ENCODE measurements around the gene DNAJB1.

DNAJB1 gene

DNA sequence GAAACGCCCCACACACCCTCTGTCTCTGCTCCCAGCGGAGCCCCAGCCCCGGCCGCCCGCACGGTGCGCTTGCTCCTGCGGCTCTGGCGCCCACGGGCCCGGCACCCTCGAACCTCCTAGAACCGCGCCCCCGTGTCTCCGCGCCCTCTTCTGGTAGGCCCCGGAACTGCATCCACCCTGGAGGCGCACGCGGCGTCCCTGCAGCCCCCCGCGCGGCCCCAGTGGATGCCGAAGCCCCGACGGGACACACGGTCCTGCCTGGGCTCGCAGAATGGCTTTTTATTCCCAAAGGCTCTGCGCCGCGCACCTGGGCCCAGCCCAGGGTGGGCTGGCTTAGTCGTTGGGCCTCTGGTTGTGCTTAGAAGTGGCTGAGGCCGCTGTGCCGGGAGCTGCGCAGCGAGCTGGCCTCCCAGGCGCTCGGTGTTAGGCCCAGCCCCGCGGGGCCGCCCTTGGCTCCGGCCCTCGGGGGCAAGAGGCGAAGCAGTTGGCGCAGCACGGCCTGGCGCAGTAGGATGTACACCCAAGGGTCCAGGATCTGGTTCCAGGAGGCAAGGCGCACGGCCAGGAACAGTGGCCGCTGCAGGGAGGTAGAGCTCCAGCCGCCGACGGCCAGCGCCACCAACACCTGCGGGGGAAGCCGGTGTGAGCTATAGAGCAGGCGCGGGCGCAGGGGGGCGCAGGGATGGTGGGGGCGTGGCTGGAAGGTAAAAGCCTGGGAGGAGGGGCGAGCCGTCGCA lies 45.8 kb downstream of the DNAJB1 start:
- DNase-seq = peak; percentile 60

DNA sequence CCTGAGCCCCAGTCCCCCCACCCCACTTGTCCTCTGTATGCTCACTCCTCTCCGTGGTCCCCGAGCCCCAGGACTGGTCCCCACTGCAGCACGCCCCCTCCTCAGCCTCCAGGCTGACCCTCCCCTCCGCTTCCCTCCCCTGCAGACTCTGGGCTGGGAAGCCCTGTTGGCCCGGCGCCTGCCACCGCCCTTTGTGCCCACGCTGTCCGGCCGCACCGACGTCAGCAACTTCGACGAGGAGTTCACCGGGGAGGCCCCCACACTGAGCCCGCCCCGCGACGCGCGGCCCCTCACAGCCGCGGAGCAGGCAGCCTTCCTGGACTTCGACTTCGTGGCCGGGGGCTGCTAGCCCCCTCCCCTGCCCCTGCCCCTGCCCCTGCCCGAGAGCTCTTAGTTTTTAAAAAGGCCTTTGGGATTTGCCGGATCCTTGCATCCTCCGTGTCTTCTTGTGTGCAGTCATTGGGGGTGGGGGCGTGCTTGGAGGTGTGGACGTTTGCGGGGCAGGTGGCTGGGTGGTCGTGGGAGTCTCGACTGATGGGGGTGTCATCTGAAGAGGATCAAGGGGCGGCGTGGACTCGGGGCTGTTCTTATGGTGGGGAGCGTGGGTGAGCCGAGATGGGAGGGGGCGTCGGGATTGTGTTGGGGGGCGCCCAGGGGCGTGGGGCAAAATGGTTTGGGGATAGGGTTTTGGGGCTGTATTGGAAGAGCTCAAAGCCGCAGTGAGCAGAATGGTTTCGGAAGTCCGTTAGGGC lies 46.6 kb downstream of the DNAJB1 start:
- DNase-seq = no peak

DNA sequence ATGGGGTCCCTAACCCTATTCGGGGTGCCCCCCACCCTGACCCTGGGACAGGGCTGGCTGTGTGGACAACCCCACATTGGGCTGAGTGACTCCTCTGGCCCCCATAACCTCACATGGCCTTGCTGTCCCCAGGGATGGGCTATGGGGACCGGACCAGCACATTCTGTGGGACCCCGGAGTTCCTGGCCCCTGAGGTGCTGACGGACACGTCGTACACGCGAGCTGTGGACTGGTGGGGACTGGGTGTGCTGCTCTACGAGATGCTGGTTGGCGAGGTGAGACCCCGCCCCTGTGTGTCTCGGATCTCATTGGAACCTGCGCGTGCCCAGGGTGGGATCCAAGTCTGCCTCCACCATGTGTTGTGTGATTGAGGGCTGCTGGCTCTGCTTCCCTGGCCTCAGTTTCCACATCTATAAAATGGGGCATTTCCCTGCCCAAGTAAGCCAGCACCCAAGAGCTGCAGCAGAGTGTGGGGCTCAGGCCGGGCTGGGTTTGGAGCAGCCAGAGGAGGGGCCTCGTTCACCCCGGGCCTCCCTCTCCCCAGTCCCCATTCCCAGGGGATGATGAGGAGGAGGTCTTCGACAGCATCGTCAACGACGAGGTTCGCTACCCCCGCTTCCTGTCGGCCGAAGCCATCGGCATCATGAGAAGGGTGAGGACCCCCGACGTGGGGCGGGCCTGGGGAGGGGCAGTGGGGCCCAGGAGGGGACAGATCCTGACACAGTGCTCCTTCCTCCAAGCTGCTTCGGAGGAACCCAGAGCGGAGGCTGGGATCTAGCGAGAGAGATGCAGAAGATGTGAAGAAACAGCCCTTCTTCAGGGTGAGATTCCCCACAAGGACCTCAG lies 47.9 kb downstream of the DNAJB1 start:
- DNase-seq = no peak

DNA sequence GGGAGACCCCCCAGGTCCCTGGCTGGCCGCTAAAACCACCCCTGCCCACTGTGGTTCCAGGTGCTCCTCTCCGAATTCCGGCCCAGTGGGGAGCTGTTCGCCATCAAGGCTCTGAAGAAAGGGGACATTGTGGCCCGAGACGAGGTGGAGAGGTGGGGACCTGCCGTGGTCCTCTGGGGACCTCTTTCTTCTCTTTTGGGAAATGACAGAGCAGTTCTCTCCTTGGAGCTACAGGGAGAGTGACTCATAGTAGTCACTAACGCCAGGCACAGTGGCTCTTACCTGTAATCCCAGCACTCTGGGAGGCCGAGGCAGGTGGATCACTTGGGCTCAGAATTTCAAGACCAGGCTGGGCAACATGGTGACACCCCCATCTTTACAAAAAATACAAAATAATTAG lies 50.4 kb downstream of the DNAJB1 start:
- peak; percentile 27 for DNase-seq

DNA sequence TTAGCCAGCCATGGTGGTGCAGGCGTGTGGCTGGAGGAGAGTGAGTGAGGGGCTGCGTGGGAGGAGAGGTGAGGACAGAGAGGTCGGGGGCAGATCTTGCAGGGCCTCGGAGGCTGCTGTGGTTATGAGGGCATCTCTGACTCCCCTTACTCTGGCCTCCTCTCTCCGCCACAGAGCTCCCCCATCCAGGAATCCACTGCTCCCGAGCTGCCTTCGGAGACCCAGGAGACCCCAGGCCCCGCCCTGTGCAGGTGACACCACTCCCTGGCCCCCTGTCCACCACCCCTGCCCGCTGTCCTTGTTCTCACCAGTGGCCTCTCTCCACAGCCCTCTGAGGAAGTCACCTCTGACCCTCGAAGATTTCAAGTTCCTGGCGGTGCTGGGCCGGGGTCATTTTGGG lies 50.8 kb downstream of the DNAJB1 start:
- DNase-seq = no peak

Measured in EL (cell line).